Measurements from ENCODE around the gene ENC1. TPM values are rescaled to one million over a fixed set of nuclear protein-coding genes. Genes with fewer than 3 reads are reported as not detected.

The ENC1 gene
- polyA plus RNA-seq, 1 donor (not counting 4 experiments of a cell fraction or from before 2014, with no cell fraction given) = 68.1 TPM

- H3K9ac ChIP-seq (ENCODE audit: control insufficient read depth, extremely low read depth, insufficient read depth, low read length) = no peak overlapping the region
- H3K27me3 ChIP-seq (ENCODE audit: control insufficient read depth, extremely low read depth, insufficient read depth, low read length) = no peaks in the 10 kb centered on the region
- no peaks in the 10 kb centered on the region for H3K36me3 ChIP-seq (ENCODE audit: control insufficient read depth in 2 of 2, extremely low read depth in 1 of 2, insufficient read depth in 2 of 2, low read length in 2 of 2)
- no peak overlapping the region for H3K4me3 ChIP-seq (ENCODE audit: control insufficient read depth in 2 of 3, extremely low read depth in 1 of 3, insufficient read depth in 2 of 3, low read depth in 1 of 3, low read length in 3 of 3)
- FAIRE-seq = no peak
- no peak overlapping the region for H3K4me2 ChIP-seq (ENCODE audit: control insufficient read depth, extremely low read depth, insufficient read depth, low read depth, low read length)
- H3K27ac ChIP-seq (ENCODE audit: control insufficient read depth, insufficient read depth, low read length) = no peak overlapping the region
- H4K20me1 ChIP-seq (ENCODE audit: control insufficient read depth, extremely low read depth, insufficient read depth, low read length) = no peaks in the 10 kb centered on the region
- H3K79me2 ChIP-seq (ENCODE audit: control insufficient read depth, insufficient read depth, low read length) = no peaks in the 10 kb centered on the region
- no peaks in the 10 kb centered on the region for H3K9me3 ChIP-seq (ENCODE audit: control insufficient read depth, low read depth, low read length)
- H2AFZ ChIP-seq (ENCODE audit: control insufficient read depth, low read length) = no peak overlapping the region
- DNase-seq (ENCODE audit: low read depth, low spot score) = no peak
- peaks cover 5% of the 10 kb centered on the region for H3K4me1 ChIP-seq (ENCODE audit: control insufficient read depth, extremely low read depth, insufficient read depth, low read length)
- H3K9me1 ChIP-seq (ENCODE audit: control insufficient read depth, extremely low read depth, insufficient read depth, low read length) = no peaks in the 10 kb centered on the region
- TF ChIP-seq CTCF (optimal IDR thresholded peaks at IDR 0.05 in 1 of 3, IDR thresholded peaks at IDR 0.05 in 1 of 3, conservative IDR thresholded peaks at IDR 0.05 in 1 of 3; ENCODE audit: extremely low read depth in 1 of 3, insufficient read depth in 2 of 3, low read length in 3 of 3) (no peak), EZH2 (IDR thresholded peaks at IDR 0.05; ENCODE audit: low read length) (no peak)
- dilution Hi-C loops (cut with MboI; ENCODE audit: extremely low pct_ligation_motif_present, low sequenced_read_pairs) = no loop called here
Observed at GRCh38 chr5:74660873-74661272, 20.3 kb upstream of the ENC1 start.

GRCh38 chr5:74660140-74660539 lies 19.6 kb upstream of the ENC1 start:
- FAIRE-seq = peak; percentile 29
- no peaks in the 10 kb centered on the region for H3K9me3 ChIP-seq (ENCODE audit: control insufficient read depth, low read depth, low read length)

More at GRCh38 chr5:74660140-74660539, 19.6 kb upstream of the ENC1 start:
- Histone ChIP-seq H3K9ac (ENCODE audit: control insufficient read depth, extremely low read depth, insufficient read depth, low read length) (no peak overlapping the region), H3K4me2 (ENCODE audit: control insufficient read depth, extremely low read depth, insufficient read depth, low read depth, low read length) (no peak overlapping the region), H3K4me3 (ENCODE audit: control insufficient read depth in 2 of 3, extremely low read depth in 1 of 3, insufficient read depth in 2 of 3, low read depth in 1 of 3, low read length in 3 of 3) (no peak overlapping the region), H3K27ac (ENCODE audit: control insufficient read depth, insufficient read depth, low read length) (no peak overlapping the region), H3K36me3 (ENCODE audit: control insufficient read depth in 2 of 2, extremely low read depth in 1 of 2, insufficient read depth in 2 of 2, low read length in 2 of 2) (no peaks in the 10 kb centered on the region), H3K4me1 (ENCODE audit: control insufficient read depth, extremely low read depth, insufficient read depth, low read length) (peaks cover 5% of the 10 kb centered on the region), H2AFZ (ENCODE audit: control insufficient read depth, low read length) (peak overlapping the region; percentile 46), H3K79me2 (ENCODE audit: control insufficient read depth, insufficient read depth, low read length) (no peaks in the 10 kb centered on the region), H3K9me1 (ENCODE audit: control insufficient read depth, extremely low read depth, insufficient read depth, low read length) (no peaks in the 10 kb centered on the region), H4K20me1 (ENCODE audit: control insufficient read depth, extremely low read depth, insufficient read depth, low read length) (no peaks in the 10 kb centered on the region), H3K27me3 (ENCODE audit: control insufficient read depth, extremely low read depth, insufficient read depth, low read length) (no peaks in the 10 kb centered on the region)
- dilution Hi-C loops (cut with MboI; ENCODE audit: extremely low pct_ligation_motif_present, low sequenced_read_pairs) = no loop called here
- TF ChIP-seq CTCF (optimal IDR thresholded peaks at IDR 0.05 in 1 of 3, IDR thresholded peaks at IDR 0.05 in 1 of 3, conservative IDR thresholded peaks at IDR 0.05 in 1 of 3; ENCODE audit: extremely low read depth in 1 of 3, insufficient read depth in 2 of 3, low read length in 3 of 3) (no peak), EZH2 (IDR thresholded peaks at IDR 0.05; ENCODE audit: low read length) (no peak)
- no peak for DNase-seq (ENCODE audit: low read depth, low spot score)
